Cerebellar cortex (tissue), 1 donor: ENCODE results near the gene TNIK.
"Not testable (repeated sequence)": the region's sequence is repeated elsewhere in the genome, so short reads cannot be mapped to it uniquely, and the experiment has no call there.

Experiments
- DNase-seq: peaks from one replicate; pipeline ENCODE4 v3.0.0-alpha.2; 2015; ENCODE audit warnings: low spot score

Gene TNIK

GRCh38 chr3:171469376-171469775 lies 9.2 kb upstream of the TNIK start:
- DNase-seq: no peak

GRCh38 chr3:171468296-171468906 lies 8.2 kb upstream of the TNIK start:
- no peak for DNase-seq

- DNase-seq: no peak
Measured at GRCh38 chr3:171465763-171466162, 5.6 kb upstream of the TNIK start.

GRCh38 chr3:171464462-171464861 lies 4.3 kb upstream of the TNIK start:
- DNase-seq: no peak

GRCh38 chr3:171462224-171462623 lies 2.0 kb upstream of the TNIK start:
- DNase-seq: no peak

- DNase-seq: no peak
Measured at GRCh38 chr3:171461525-171461917, 1.3 kb upstream of the TNIK start.

GRCh38 chr3:171460725-171461524 lies 720 bp upstream of the TNIK start:
- peak; percentile 46 for DNase-seq

GRCh38 chr3:171459137-171459941 lies 866 bp downstream of the TNIK start:
- DNase-seq: peak; percentile 48

GRCh38 chr3:171458864-171459136 lies 1.4 kb downstream of the TNIK start:
- no peak for DNase-seq

- DNase-seq: peak; percentile 57
Measured at GRCh38 chr3:171458071-171458863, 1.9 kb downstream of the TNIK start.

- peak; percentile 16 for DNase-seq
Measured at GRCh38 chr3:171457607-171458061, 2.6 kb downstream of the TNIK start.

- DNase-seq: no peak
Measured at GRCh38 chr3:171456765-171457606, 3.2 kb downstream of the TNIK start.

- no peak for DNase-seq
Measured at GRCh38 chr3:171455603-171456550, 4.3 kb downstream of the TNIK start.

- no peak for DNase-seq
Measured at GRCh38 chr3:171454041-171454440, 6.2 kb downstream of the TNIK start.

GRCh38 chr3:171453180-171453886 lies 6.9 kb downstream of the TNIK start:
- no peak for DNase-seq

- DNase-seq: no peak
Measured at GRCh38 chr3:171452328-171452727, 7.9 kb downstream of the TNIK start.

- no peak for DNase-seq
Measured at GRCh38 chr3:171451915-171452314, 8.3 kb downstream of the TNIK start.

- DNase-seq: not testable (repeated sequence)
Measured at GRCh38 chr3:171447579-171447891, 12.7 kb downstream of the TNIK start.

- no peak for DNase-seq
Measured at GRCh38 chr3:171446801-171447578, 13.2 kb downstream of the TNIK start.
